IMR-90 (cell line): ENCODE data around the gene ADGRA3. TPM values are rescaled to one million over a fixed set of nuclear protein-coding genes. Genes with fewer than 3 reads are reported as not detected.

Experiments used
- ATAC-seq: fragments of 200-7000 bp; cut with Tn5 transposase; 2 replicates; pipeline ENCODE4 v1.9.1; 2020; ENCODE audit warnings: low read depth, mild to moderate bottlenecking, moderate library complexity
- BruUV-seq: library from RNA; stranded (reverse); fragments of 400-500 nt; replicated peaks from 2 replicates; lab custom pipeline; 2021; lab: Mats Ljungman, UMichigan
- CTCF ChIA-PET: fragments of 300-600 bp; formaldehyde crosslinking; extraction: SDS; loops from one replicate; lab custom pipeline; 2021; ENCODE audit warnings: antibody characterized with exemption; lab: Yijun Ruan, JAX
- POLR2A ChIA-PET: fragments of 300-600 bp; sonication (Branson Sonifier 250); formaldehyde crosslinking; loops from one replicate; lab custom pipeline; 2022; ENCODE audit warnings: antibody characterized with exemption; ENCODE audit not compliant: unreplicated experiment; lab: Charles Lee
- DNase-seq: peaks from one replicate; pipeline ENCODE4 v3.0.0; 2013
- H2AFZ ChIP-seq: replicated peaks from 2 replicates; pipeline ENCODE3; 2013; ENCODE audit warnings: low read length, mild to moderate bottlenecking; ENCODE audit not compliant: poor library complexity
- H2AK5ac ChIP-seq: 2 replicates; pipeline ENCODE4 v1.6.1; 2013; ENCODE audit warnings: low read depth, low read length, inconsistent platforms
- H2AK9ac ChIP-seq: replicated peaks from 2 replicates; pipeline ENCODE3; 2013; ENCODE audit warnings: mild to moderate bottlenecking, low read depth, low read length, moderate library complexity; ENCODE audit not compliant: poor library complexity
- H2BK120ac ChIP-seq: 2 replicates; pipeline ENCODE4 v1.6.1; 2013; ENCODE audit warnings: low read depth, low read length, inconsistent platforms
- H2BK15ac ChIP-seq: 3 replicates; pipeline ENCODE4 v1.6.1; 2013; ENCODE audit warnings: low read depth, low read length, inconsistent platforms
- H2BK20ac ChIP-seq: 2 replicates; pipeline ENCODE4 v1.6.1; 2013; ENCODE audit warnings: low read depth, mild to moderate bottlenecking, inconsistent platforms, low read length, moderate library complexity
- H2BK5ac ChIP-seq: 2 replicates; pipeline ENCODE4 v1.6.1; 2013; ENCODE audit warnings: mild to moderate bottlenecking, low read depth, low read length, inconsistent platforms; ENCODE audit not compliant: poor library complexity, severe bottlenecking
- H3K14ac ChIP-seq: replicated peaks from 2 replicates; pipeline ENCODE4 v1.6.1; 2013; ENCODE audit warnings: low read depth, low read length, inconsistent platforms
- H3K18ac ChIP-seq: 2 replicates; pipeline ENCODE4 v1.6.1; 2013; ENCODE audit warnings: low read depth, low read length, control low read depth
- H3K23ac ChIP-seq: 2 replicates; pipeline ENCODE4 v1.6.1; 2013; ENCODE audit warnings: low read depth, low read length, inconsistent platforms
- H3K27ac ChIP-seq: 2 replicates; pipeline ENCODE4 v1.5.1; 2013; ENCODE audit warnings: mild to moderate bottlenecking, control low read depth, low read length; ENCODE audit not compliant: insufficient read depth
- H3K27me3 ChIP-seq: 2 replicates; pipeline ENCODE4 v1.6.1; 2013; ENCODE audit warnings: low read length; ENCODE audit not compliant: control insufficient read depth, insufficient read depth
- H3K36me3 ChIP-seq: 2 replicates; pipeline ENCODE4 v1.6.1; 2013; ENCODE audit warnings: low read length, mixed read lengths; ENCODE audit not compliant: control insufficient read depth, insufficient read depth
- H3K4ac ChIP-seq: 2 replicates; pipeline ENCODE4 v1.6.1; 2013; ENCODE audit warnings: low read depth, low read length, inconsistent platforms
- H3K4me1 ChIP-seq: 2 replicates; pipeline ENCODE4 v1.6.1; 2013; ENCODE audit warnings: low read length, mixed read lengths; ENCODE audit not compliant: control insufficient read depth, insufficient read depth
- H3K4me2 ChIP-seq: 2 replicates; pipeline ENCODE4 v1.6.1; 2013; ENCODE audit warnings: low read depth, mild to moderate bottlenecking, control low read depth, low read length, moderate library complexity
- H3K4me3 ChIP-seq: 2 replicates; pipeline ENCODE4 v1.5.1; 2013; ENCODE audit warnings: low read depth, mild to moderate bottlenecking, control low read depth, low read length, moderate library complexity; ENCODE audit not compliant: insufficient read depth
- H3K56ac ChIP-seq: 2 replicates; pipeline ENCODE4 v1.6.1; 2013; ENCODE audit warnings: low read length, inconsistent platforms; ENCODE audit not compliant: insufficient read depth; ENCODE audit errors: extremely low read depth
- H3K79me1 ChIP-seq, 2 experiments: 2 replicates each; pipeline ENCODE4 v1.6.1; 2013; ENCODE audit warnings: low read length in 2 of 2, inconsistent platforms in 1 of 2, low read depth in 1 of 2
- H3K9ac ChIP-seq: 2 replicates; pipeline ENCODE4 v1.6.1; 2013; ENCODE audit warnings: low read depth, low read length, control low read depth
- H3K9me1 ChIP-seq: 2 replicates; pipeline ENCODE4 v1.6.1; 2013; ENCODE audit warnings: low read length, inconsistent platforms; ENCODE audit not compliant: insufficient read depth
- H3K9me3 ChIP-seq: 2 replicates; pipeline ENCODE4 v1.6.1; 2013; ENCODE audit warnings: low read length; ENCODE audit not compliant: control insufficient read depth, insufficient read depth
- H4K20me1 ChIP-seq: 2 replicates; pipeline ENCODE4 v1.6.1; 2013; ENCODE audit warnings: low read length, inconsistent platforms; ENCODE audit not compliant: insufficient read depth
- H4K5ac ChIP-seq: 2 replicates; pipeline ENCODE4 v1.6.1; 2013; ENCODE audit warnings: mild to moderate bottlenecking, low read depth, low read length, control low read depth
- H4K8ac ChIP-seq, 2 experiments: 2 replicates each; pipeline ENCODE4 v1.6.1; 2013; ENCODE audit warnings: low read depth in 2 of 2, low read length in 2 of 2, control low read depth in 1 of 2, inconsistent platforms in 1 of 2
- H4K91ac ChIP-seq: 2 replicates; pipeline ENCODE4 v1.6.1; 2013; ENCODE audit warnings: low read depth, low read length, inconsistent platforms; ENCODE audit not compliant: insufficient read depth
- BHLHE40 ChIP-seq: fragments of 150-350 bp; IDR thresholded peaks from 2 replicates; pipeline ENCODE4 v1.6.1; 2016; ENCODE audit warnings: mild to moderate bottlenecking, low read depth, low read length
- CEBPB ChIP-seq: IDR thresholded peaks from 2 replicates; pipeline ENCODE4 v1.6.1; 2012; ENCODE audit warnings: low read depth, low read length, improper control_type of control experiment
- CHD1 ChIP-seq: IDR thresholded peaks from 2 replicates; pipeline ENCODE4 v1.6.1; 2012; ENCODE audit warnings: low read depth, low read length, improper control_type of control experiment
- FOS ChIP-seq: fragments of 150-350 bp; IDR thresholded peaks from 2 replicates; pipeline ENCODE4 v1.6.1; 2016; ENCODE audit warnings: low read depth, low read length
- MAFK ChIP-seq: IDR thresholded peaks from 2 replicates; pipeline ENCODE4 v1.6.1; 2012; ENCODE audit warnings: low read depth, low read length, improper control_type of control experiment
- MAZ ChIP-seq: IDR thresholded peaks from 2 replicates; pipeline ENCODE4 v1.6.1; 2012; ENCODE audit warnings: low read depth, mild to moderate bottlenecking, low read length, improper control_type of control experiment, moderate library complexity, borderline replicate concordance
- MXI1 ChIP-seq: IDR thresholded peaks from 2 replicates; pipeline ENCODE4 v1.6.1; 2012; ENCODE audit warnings: low read depth, mild to moderate bottlenecking, low read length, moderate library complexity, borderline replicate concordance
- NFE2L2 ChIP-seq: fragments of 150-350 bp; IDR thresholded peaks from 2 replicates; pipeline ENCODE4 v1.6.1; 2016; ENCODE audit warnings: low read depth, mild to moderate bottlenecking, low read length
- POLR2A ChIP-seq: IDR thresholded peaks from 2 replicates; pipeline ENCODE4 v1.6.1; 2012; ENCODE audit warnings: mild to moderate bottlenecking, low read depth, low read length
- RAD21 ChIP-seq: IDR thresholded peaks from 2 replicates; pipeline ENCODE4 v1.6.1; 2012; ENCODE audit warnings: low read length, improper control_type of control experiment
- RCOR1 ChIP-seq: IDR thresholded peaks from 2 replicates; pipeline ENCODE4 v1.6.1; 2012; ENCODE audit warnings: mild to moderate bottlenecking, low read length, improper control_type of control experiment; ENCODE audit not compliant: insufficient replicate concordance
- RFX5 ChIP-seq: IDR thresholded peaks from 2 replicates; pipeline ENCODE4 v1.8.0; 2012; ENCODE audit warnings: low read depth, mild to moderate bottlenecking, low read length, moderate library complexity
- SMC3 ChIP-seq: fragments of 150-350 bp; IDR thresholded peaks from 2 replicates; pipeline ENCODE4 v1.6.1; 2016; ENCODE audit warnings: low read depth, mild to moderate bottlenecking, antibody characterized with exemption, low read length, moderate library complexity
- dilution Hi-C: fragments of 300-500 bp; cut with HindIII; formaldehyde crosslinking; loops from one replicate; pipeline ENCODE4 v1.14.3; 2018; ENCODE audit warnings: low sequenced_read_pairs; ENCODE audit not compliant: unreplicated experiment
- in situ Hi-C: fragments of 300-500 bp; cut with MboI; formaldehyde crosslinking; loops from 3 replicates; pipeline ENCODE4 v1.14.3; 2019; ENCODE audit warnings: low sequenced_read_pairs, inconsistent platforms, mixed read lengths
- intact Hi-C: fragments of 100-400 bp; cut with micrococcal nuclease; formaldehyde crosslinking; loops from 2 replicates; pipeline ENCODE4 v1.10.0; 2022
- polyA plus RNA-seq, 3 experiments: library from polyadenylated mRNA; depleted of rRNA; stranded (reverse); fragments of >200 nt; gene quantifications; 2 replicates each; pipeline ENCODE4 v1.2.3, GENCODE V29; 2012; ENCODE audit warnings: low replicate concordance in 1 of 3
- total RNA-seq: library from RNA; depleted of rRNA; stranded (reverse); fragments of >200 nt; gene quantifications from 2 replicates; pipeline ENCODE4 v1.2.3, GENCODE V29; 2012
- TF ChIP-seq, protein P1 (sequence below): fragments of 150-350 bp; IDR thresholded peaks from 2 replicates; pipeline ENCODE4 v1.6.1; 2017; ENCODE audit warnings: mild to moderate bottlenecking, antibody characterized with exemption, low read length, low read depth
- TF ChIP-seq, protein P2 (sequence below): fragments of 150-350 bp; IDR thresholded peaks from 2 replicates; pipeline ENCODE4 v1.6.1; 2016; ENCODE audit warnings: low read depth, mild to moderate bottlenecking, low read length, moderate library complexity, borderline replicate concordance
- TF ChIP-seq, protein P3 (sequence below): conservative IDR thresholded peaks from 2 replicates; pipeline ENCODE4 v1.5.1; 2012; ENCODE audit warnings: mild to moderate bottlenecking, low read depth, low read length, improper control_type of control experiment

ADGRA3 gene
- total and polyA plus RNA-seq, 2 of the 4 experiments (the other 2 are of a cell fraction): 20.1 to 28.0 TPM

DNA sequence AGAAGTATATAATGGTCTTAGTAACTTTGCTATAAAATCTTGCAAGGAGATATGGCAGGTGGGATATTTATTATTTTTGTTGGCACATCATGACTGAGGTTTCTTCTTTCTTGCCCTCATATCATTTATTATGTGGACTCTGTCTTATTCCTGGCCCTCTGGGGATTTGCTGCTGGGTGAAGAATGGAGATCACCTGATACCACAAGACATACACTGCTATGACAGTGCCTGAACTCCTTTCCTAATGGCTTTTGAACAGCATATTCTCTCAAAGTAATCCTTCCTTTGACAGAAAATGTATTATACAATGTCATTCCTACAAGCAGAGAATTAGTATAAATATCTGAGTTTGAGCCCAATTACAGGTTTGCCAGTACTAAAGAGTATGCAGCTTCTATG is 22.0 kb upstream of the ADGRA3 start:
- H2BK15ac ChIP-seq: no peak overlapping the region
- dilution Hi-C loops: no loop called here
- H3K14ac ChIP-seq: no peak overlapping the region
- TF ChIP-seq, protein P1, sequence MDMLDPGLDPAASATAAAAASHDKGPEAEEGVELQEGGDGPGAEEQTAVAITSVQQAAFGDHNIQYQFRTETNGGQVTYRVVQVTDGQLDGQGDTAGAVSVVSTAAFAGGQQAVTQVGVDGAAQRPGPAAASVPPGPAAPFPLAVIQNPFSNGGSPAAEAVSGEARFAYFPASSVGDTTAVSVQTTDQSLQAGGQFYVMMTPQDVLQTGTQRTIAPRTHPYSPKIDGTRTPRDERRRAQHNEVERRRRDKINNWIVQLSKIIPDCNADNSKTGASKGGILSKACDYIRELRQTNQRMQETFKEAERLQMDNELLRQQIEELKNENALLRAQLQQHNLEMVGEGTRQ: no peak
- TF ChIP-seq RAD21 (no peak), FOS (no peak), MXI1 (no peak), CHD1 (no peak), POLR2A (no peak), RCOR1 (no peak), SMC3 (no peak), MAZ (no peak), NFE2L2 (no peak), RFX5 (no peak), MAFK (no peak), CEBPB (no peak), BHLHE40 (no peak)
- TF ChIP-seq, protein P2, sequence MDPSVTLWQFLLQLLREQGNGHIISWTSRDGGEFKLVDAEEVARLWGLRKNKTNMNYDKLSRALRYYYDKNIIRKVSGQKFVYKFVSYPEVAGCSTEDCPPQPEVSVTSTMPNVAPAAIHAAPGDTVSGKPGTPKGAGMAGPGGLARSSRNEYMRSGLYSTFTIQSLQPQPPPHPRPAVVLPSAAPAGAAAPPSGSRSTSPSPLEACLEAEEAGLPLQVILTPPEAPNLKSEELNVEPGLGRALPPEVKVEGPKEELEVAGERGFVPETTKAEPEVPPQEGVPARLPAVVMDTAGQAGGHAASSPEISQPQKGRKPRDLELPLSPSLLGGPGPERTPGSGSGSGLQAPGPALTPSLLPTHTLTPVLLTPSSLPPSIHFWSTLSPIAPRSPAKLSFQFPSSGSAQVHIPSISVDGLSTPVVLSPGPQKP: no peak
- TF ChIP-seq, protein P3, sequence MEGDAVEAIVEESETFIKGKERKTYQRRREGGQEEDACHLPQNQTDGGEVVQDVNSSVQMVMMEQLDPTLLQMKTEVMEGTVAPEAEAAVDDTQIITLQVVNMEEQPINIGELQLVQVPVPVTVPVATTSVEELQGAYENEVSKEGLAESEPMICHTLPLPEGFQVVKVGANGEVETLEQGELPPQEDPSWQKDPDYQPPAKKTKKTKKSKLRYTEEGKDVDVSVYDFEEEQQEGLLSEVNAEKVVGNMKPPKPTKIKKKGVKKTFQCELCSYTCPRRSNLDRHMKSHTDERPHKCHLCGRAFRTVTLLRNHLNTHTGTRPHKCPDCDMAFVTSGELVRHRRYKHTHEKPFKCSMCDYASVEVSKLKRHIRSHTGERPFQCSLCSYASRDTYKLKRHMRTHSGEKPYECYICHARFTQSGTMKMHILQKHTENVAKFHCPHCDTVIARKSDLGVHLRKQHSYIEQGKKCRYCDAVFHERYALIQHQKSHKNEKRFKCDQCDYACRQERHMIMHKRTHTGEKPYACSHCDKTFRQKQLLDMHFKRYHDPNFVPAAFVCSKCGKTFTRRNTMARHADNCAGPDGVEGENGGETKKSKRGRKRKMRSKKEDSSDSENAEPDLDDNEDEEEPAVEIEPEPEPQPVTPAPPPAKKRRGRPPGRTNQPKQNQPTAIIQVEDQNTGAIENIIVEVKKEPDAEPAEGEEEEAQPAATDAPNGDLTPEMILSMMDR: no peak
- H3K18ac ChIP-seq: no peak overlapping the region
- ATAC-seq (no peak), DNase-seq (no peak)
- no peak overlapping the region for H3K27ac ChIP-seq
- H2BK5ac ChIP-seq: no peak overlapping the region
- no peaks in the 10 kb centered on the region for H3K27me3 ChIP-seq
- no peak overlapping the region for H3K23ac ChIP-seq
- intact Hi-C loops: no loop called here
- H3K56ac ChIP-seq: no peak overlapping the region
- H3K9me3 ChIP-seq: peaks cover 2% of the 10 kb centered on the region; the same call in 1 of the 2 replicates
- no peaks in the 10 kb centered on the region for H3K9me1 ChIP-seq
- no peak overlapping the region for H2AK9ac ChIP-seq
- H3K36me3 ChIP-seq: no peaks in the 10 kb centered on the region
- H2AK5ac ChIP-seq: no peak overlapping the region
- no peak overlapping the region for H2BK120ac ChIP-seq
- no peak overlapping the region for H3K4me2 ChIP-seq
- H3K4me1 ChIP-seq: no peaks in the 10 kb centered on the region
- H4K5ac ChIP-seq: no peak overlapping the region
- BruUV-seq: no TSS peak
- H3K4me3 ChIP-seq: no peak overlapping the region
- POLR2A ChIA-PET: no interaction called here
- in situ Hi-C loops: no loop called here
- H4K20me1 ChIP-seq: no peaks in the 10 kb centered on the region
- no peak overlapping the region for H4K91ac ChIP-seq
- no peak overlapping the region for H2AFZ ChIP-seq
- no peak overlapping the region for H2BK20ac ChIP-seq
- H3K9ac ChIP-seq: no peak overlapping the region
- H4K8ac ChIP-seq: no peak overlapping the region
- H3K79me1 ChIP-seq: no peaks in the 10 kb centered on the region
- no peak overlapping the region for H3K4ac ChIP-seq
- CTCF ChIA-PET: no interaction called here
